Thyroid gland (tissue), 4 donors: ENCODE measurements around the gene TSGA10IP. TPM values are rescaled to one million over a fixed set of nuclear protein-coding genes. Genes with fewer than 3 reads are reported as not detected.

Experiments used
- DNase-seq, 2 donors: peaks; one replicate each; pipeline ENCODE4 v3.0.0-alpha.2; 2019
- H3K27ac ChIP-seq, 3 donors: fragments of 200-600 bp; sonication (generic); 1 replicate in 2 of 3; 2 replicates in 1 of 3; pipeline ENCODE4 v1.5.1; 2016 to 2019; ENCODE audit warnings: mild to moderate bottlenecking in 1 of 3, moderate library complexity in 1 of 3
- H3K27me3 ChIP-seq: fragments of 200-600 bp; sonication (generic); one replicate; pipeline ENCODE4 v1.5.1; 2019
- H3K36me3 ChIP-seq, 2 donors: fragments of 200-600 bp; sonication (generic); one replicate each; pipeline ENCODE4 v1.5.1; 2016 to 2019
- H3K4me1 ChIP-seq, 2 donors: fragments of 200-600 bp; sonication (generic); one replicate each; pipeline ENCODE4 v1.5.1; 2017 to 2019
- H3K4me3 ChIP-seq, 3 donors: fragments of 200-600 bp; sonication (generic); replicated peaks in 1 of 3; 1 replicate in 2 of 3; 2 replicates in 1 of 3; pipeline ENCODE4 v1.5.1; 2016; ENCODE audit warnings: mild to moderate bottlenecking in 1 of 3
- H3K9me3 ChIP-seq: fragments of 200-600 bp; sonication (generic); one replicate; pipeline ENCODE4 v1.5.1; 2017
- CTCF ChIP-seq, 6 experiments: fragments of 200-600 bp in 3 of 6; fragments of 450-650 bp in 3 of 6; sonication (generic) in 3 of 6; IDR thresholded peaks; one replicate each; pipeline ENCODE4 v1.5.1; 2016 to 2019; ENCODE audit warnings: antibody characterized with exemption in 6 of 6, mild to moderate bottlenecking in 2 of 6, inconsistent platforms in 1 of 6, moderate library complexity in 1 of 6
- POLR2A ChIP-seq, 2 donors: fragments of 450-650 bp; IDR thresholded peaks; one replicate each; pipeline ENCODE4 v1.6.1; 2017; ENCODE audit warnings: antibody characterized with exemption in 2 of 2, mild to moderate bottlenecking in 2 of 2, moderate library complexity in 1 of 2
- WGBS, 2 donors: methylation state at CpG; one replicate each; pipeline ENCODE4 v1.1.5; 2017; 5-methylcytosine and 5-hydroxymethylcytosine counted together
- intact Hi-C: fragments of 100-400 bp; cut with DNase I; formaldehyde crosslinking; loops from one replicate; pipeline ENCODE4 v1.15.1; 2023
- total RNA-seq, 4 donors: library from RNA; depleted of rRNA; stranded (reverse); fragments of >200 nt; gene quantifications; one replicate each; pipeline ENCODE4 v1.2.3, GENCODE V29; 2016

Gene TSGA10IP
- total RNA-seq, 4 donors from 2014 or later: 0.33 TPM; not detected in 3

GRCh38 chr11:65973439-65974110 lies 28.3 kb downstream of the TSGA10IP start:
- TF ChIP-seq POLR2A (IDR thresholded peaks at IDR 0.05): no peak
- no peak for TF ChIP-seq CTCF (IDR thresholded peaks at IDR 0.05)
- no peak for DNase-seq
- H3K27ac ChIP-seq: no peak overlapping the region
- intact Hi-C loops: no loop called here
- no peak overlapping the region for H3K4me3 ChIP-seq
- no peaks in the 10 kb centered on the region for H3K27me3 ChIP-seq
- peaks cover 35 to 40% of the 10 kb centered on the region in 2 donors for H3K36me3 ChIP-seq
- H3K4me1 ChIP-seq: peaks cover 0 to 6% of the 10 kb centered on the region in 2 donors
- 94 to 97% methylated on average over 13 of the region's 13 CpGs for WGBS, 2 donors
- no peaks in the 10 kb centered on the region for H3K9me3 ChIP-seq

GRCh38 chr11:65975771-65976170 lies 30.5 kb downstream of the TSGA10IP start:
- H3K4me3 ChIP-seq: no peak overlapping the region
- no peaks in the 10 kb centered on the region for H3K9me3 ChIP-seq
- no peak overlapping the region for H3K27ac ChIP-seq
- TF ChIP-seq CTCF (IDR thresholded peaks at IDR 0.05) (no peak), POLR2A (IDR thresholded peaks at IDR 0.05) (no peak)
- no peaks in the 10 kb centered on the region for H3K27me3 ChIP-seq
- peaks cover 28 to 36% of the 10 kb centered on the region in 2 donors for H3K36me3 ChIP-seq
- no peaks in the 10 kb centered on the region for H3K4me1 ChIP-seq
- DNase-seq: no peak
- intact Hi-C loops: no loop called here
- 90 to 92% methylated on average over 9 of the region's 9 CpGs for WGBS, 2 donors

- DNase-seq: no peak
- TF ChIP-seq CTCF (IDR thresholded peaks at IDR 0.05) (no peak), POLR2A (IDR thresholded peaks at IDR 0.05) (no peak)
- no peaks in the 10 kb centered on the region for H3K27me3 ChIP-seq
- intact Hi-C loops: no loop called here
- H3K9me3 ChIP-seq: no peaks in the 10 kb centered on the region
- H3K4me1 ChIP-seq: no peaks in the 10 kb centered on the region
- no peak overlapping the region for H3K27ac ChIP-seq
- WGBS, 2 donors: 82 to 86% methylated on average over 32 to 42 of the region's 43 CpGs
- peaks cover 28 to 36% of the 10 kb centered on the region in 2 donors for H3K36me3 ChIP-seq
- no peak overlapping the region for H3K4me3 ChIP-seq
Observed at GRCh38 chr11:65976216-65977176, 31.2 kb downstream of the TSGA10IP start.

DNA sequence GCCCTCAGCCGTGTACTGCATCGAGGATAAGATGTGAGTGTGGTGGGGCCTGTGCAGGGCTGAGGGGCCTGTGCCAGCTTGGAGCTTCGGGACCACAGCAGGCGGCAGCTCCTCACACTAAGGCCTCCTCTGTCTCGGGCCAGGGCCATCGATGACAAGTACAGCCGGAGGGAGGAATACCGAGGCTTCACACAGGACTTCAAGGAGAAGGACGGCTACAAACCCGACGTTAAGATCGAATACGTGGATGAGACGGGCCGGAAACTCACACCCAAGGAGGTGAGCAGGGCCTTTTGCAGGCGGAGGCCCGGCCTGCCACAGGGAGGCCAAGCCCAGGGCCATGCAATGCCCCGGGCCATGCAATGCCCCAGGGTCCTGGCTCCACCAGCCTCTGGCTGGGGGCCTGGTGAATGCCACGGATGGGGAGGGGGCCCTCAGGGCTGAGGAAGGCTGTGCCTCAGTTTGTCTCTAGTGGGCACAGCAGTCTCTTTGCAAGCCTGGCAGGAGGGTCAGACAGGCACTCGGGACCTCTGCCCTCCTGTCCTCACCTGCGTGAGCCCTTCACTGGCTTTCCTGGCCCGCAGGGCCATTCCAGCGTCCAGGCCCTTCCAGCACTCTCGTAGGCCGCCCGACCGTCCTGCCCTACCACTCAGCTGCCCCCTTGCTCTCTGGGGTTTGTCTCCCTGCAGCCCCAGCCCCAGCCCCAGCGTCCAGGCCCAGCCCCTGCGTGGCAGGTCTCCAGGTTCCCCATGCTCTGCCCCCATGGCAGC lies 32.5 kb downstream of the TSGA10IP start:
- H3K36me3 ChIP-seq: peaks cover 28 to 36% of the 10 kb centered on the region in 2 donors
- no peaks in the 10 kb centered on the region for H3K4me1 ChIP-seq
- DNase-seq: no peak
- H3K4me3 ChIP-seq: no peak overlapping the region
- H3K27ac ChIP-seq: no peak overlapping the region
- TF ChIP-seq POLR2A (IDR thresholded peaks at IDR 0.05): no peak
- TF ChIP-seq CTCF (IDR thresholded peaks at IDR 0.05): no peak
- H3K27me3 ChIP-seq: no peaks in the 10 kb centered on the region
- intact Hi-C loops: no loop called here
- WGBS, 2 donors: 90 to 94% methylated on average over 23 to 24 of the region's 29 CpGs
- H3K9me3 ChIP-seq: no peaks in the 10 kb centered on the region
